Liver (tissue), 9 donors: ENCODE measurements around the gene SGK2. TPM values are rescaled to one million over a fixed set of nuclear protein-coding genes. Genes with fewer than 3 reads are reported as not detected.

Experiments used
- DNase-seq: peaks from one replicate; pipeline ENCODE4 v3.0.0-alpha.2; 2017; ENCODE audit warnings: low spot score
- H3K27ac ChIP-seq, 2 donors: one replicate each; pipeline ENCODE4 v1.7.0; 2013; ENCODE audit warnings: inconsistent platforms in 2 of 2, low read length in 2 of 2, control low read depth in 1 of 2, low read depth in 1 of 2, mild to moderate bottlenecking in 1 of 2
- H3K27me3 ChIP-seq, 4 donors: one replicate each; pipeline versions ENCODE4 v1.6.1 to v1.7.0; 2013; ENCODE audit warnings: low read length in 3 of 4, inconsistent platforms in 1 of 4, mild to moderate bottlenecking in 1 of 4, moderate library complexity in 1 of 4; ENCODE audit not compliant: control insufficient read depth in 4 of 4, insufficient read depth in 4 of 4
- H3K36me3 ChIP-seq, 4 donors: one replicate each; pipeline versions ENCODE4 v1.6.1 to v1.7.0; 2013; ENCODE audit warnings: low read length in 3 of 4, mild to moderate bottlenecking in 3 of 4, low read depth in 1 of 4, moderate library complexity in 1 of 4; ENCODE audit not compliant: control insufficient read depth in 4 of 4, insufficient read depth in 3 of 4
- H3K4me1 ChIP-seq, 4 donors: one replicate each; pipeline versions ENCODE4 v1.6.1 to v1.7.0; 2013; ENCODE audit warnings: low read length in 3 of 4, mild to moderate bottlenecking in 3 of 4, moderate library complexity in 1 of 4; ENCODE audit not compliant: control insufficient read depth in 4 of 4, insufficient read depth in 4 of 4
- H3K4me3 ChIP-seq, 3 donors: one replicate each; pipeline versions ENCODE4 v1.6.1 to v1.7.0; 2013; ENCODE audit warnings: low read length in 3 of 3, control low read depth in 1 of 3, low read depth in 1 of 3, mild to moderate bottlenecking in 1 of 3
- H3K9ac ChIP-seq, 2 donors: one replicate each; pipeline ENCODE4 v1.7.0; 2013; ENCODE audit warnings: low read length in 2 of 2, mild to moderate bottlenecking in 2 of 2, moderate library complexity in 2 of 2, control low read depth in 1 of 2, low read depth in 1 of 2
- H3K9me3 ChIP-seq, 4 donors: one replicate each; pipeline versions ENCODE4 v1.6.1 to v1.7.0; 2013; ENCODE audit warnings: low read length in 3 of 4; ENCODE audit not compliant: control insufficient read depth in 4 of 4
- ATF3 ChIP-seq: IDR thresholded peaks from 2 replicates; pipeline ENCODE4 v1.6.1; 2016; ENCODE audit warnings: antibody characterized with exemption
- EGR1 ChIP-seq, 2 donors: IDR thresholded peaks; 2 replicates each; pipeline ENCODE4 v1.6.1; 2016 to 2018; ENCODE audit warnings: antibody characterized with exemption in 2 of 2, low read depth in 2 of 2
- FOXA1 ChIP-seq: IDR thresholded peaks from 2 replicates; pipeline ENCODE4 v1.6.1; 2016; ENCODE audit warnings: antibody characterized with exemption
- FOXA2 ChIP-seq: IDR thresholded peaks from 2 replicates; pipeline ENCODE4 v1.6.1; 2016; ENCODE audit warnings: antibody characterized with exemption
- GABPA ChIP-seq, 2 donors: IDR thresholded peaks in 1 of 2; conservative IDR thresholded peaks in 1 of 2; 2 replicates each; pipeline ENCODE4 v1.6.1; 2016; ENCODE audit warnings: antibody characterized with exemption in 2 of 2, mild to moderate bottlenecking in 1 of 2, moderate library complexity in 1 of 2
- HNF4A ChIP-seq, 2 donors: conservative IDR thresholded peaks; 2 replicates each; pipeline ENCODE4 v1.6.1; 2016; ENCODE audit warnings: antibody characterized with exemption in 2 of 2, mild to moderate bottlenecking in 2 of 2
- HNF4G ChIP-seq: IDR thresholded peaks from 2 replicates; pipeline ENCODE4 v1.6.1; 2016; ENCODE audit warnings: antibody characterized with exemption
- JUND ChIP-seq, 2 donors: IDR thresholded peaks; 2 replicates each; pipeline ENCODE4 v1.6.1; 2016; ENCODE audit warnings: antibody characterized with exemption in 2 of 2
- MAX ChIP-seq: IDR thresholded peaks from 2 replicates; pipeline ENCODE4 v1.6.1; 2016; ENCODE audit warnings: antibody characterized with exemption
- NR2F2 ChIP-seq: IDR thresholded peaks from 2 replicates; pipeline ENCODE4 v1.6.1; 2016; ENCODE audit warnings: antibody characterized with exemption
- RAD21 ChIP-seq, 2 donors: IDR thresholded peaks; 2 replicates each; pipeline ENCODE4 v1.6.1; 2016; ENCODE audit warnings: antibody characterized with exemption in 2 of 2, mild to moderate bottlenecking in 2 of 2
- RXRA ChIP-seq, 2 donors: IDR thresholded peaks; 2 replicates each; pipeline ENCODE4 v1.6.1; 2017 to 2018; ENCODE audit warnings: antibody characterized with exemption in 2 of 2, mild to moderate bottlenecking in 1 of 2
- SP1 ChIP-seq: IDR thresholded peaks from 2 replicates; pipeline ENCODE4 v1.6.1; 2018; ENCODE audit warnings: antibody characterized with exemption, mild to moderate bottlenecking
- TAF1 ChIP-seq: conservative IDR thresholded peaks from 2 replicates; pipeline ENCODE4 v1.6.1; 2016; ENCODE audit warnings: antibody characterized with exemption, mild to moderate bottlenecking
- YY1 ChIP-seq: IDR thresholded peaks from 2 replicates; pipeline ENCODE4 v1.6.1; 2016; ENCODE audit warnings: antibody characterized with exemption, mild to moderate bottlenecking
- ZBTB33 ChIP-seq: IDR thresholded peaks from 2 replicates; pipeline ENCODE4 v1.6.1; 2016; ENCODE audit warnings: antibody characterized with exemption
- WGBS: extraction: QIAGEN DNeasy Blood & Tissue Kit; methylation state at CpG from one replicate; pipeline ENCODE4 v1.1.7; 2013; 5-methylcytosine and 5-hydroxymethylcytosine counted together
- polyA plus RNA-seq, 2 donors: library from polyadenylated mRNA; stranded (reverse) in 1 of 2; unstranded in 1 of 2; fragments of 200-250 nt in 1 of 2; fragments of >200 nt in 1 of 2; fragmentation: Nextera tagmentation in 1 of 2; extraction: Ambion mirVana in 1 of 2; gene quantifications; one replicate each; pipeline versions ENCODE4 v1.2.1 to v1.2.3, GENCODE V29; 2013 to 2015
- total RNA-seq, 2 donors: library from RNA; depleted of rRNA; stranded (reverse); fragments of >200 nt; gene quantifications; one replicate each; pipeline ENCODE4 v1.2.3, GENCODE V29; 2014
- TF ChIP-seq, protein P1 (sequence below): fragments of 150-350 bp; IDR thresholded peaks from 2 replicates; pipeline ENCODE4 v1.5.1; 2017; ENCODE audit warnings: improper control_type of control experiment, low read depth, low read length; ENCODE audit not compliant: missing input control
- TF ChIP-seq, protein P2 (sequence below): IDR thresholded peaks from 2 replicates; pipeline ENCODE4 v1.6.1; 2016; ENCODE audit warnings: antibody characterized with exemption, mild to moderate bottlenecking
- donor health status: healthy.
- donor health status: healthy.
- donor health status: healthy.
- donor health status: healthy.
- donor health status: healthy.

The SGK2 gene
- total and polyA plus RNA-seq, 4 donors, result 22.9 to 253 (median 60.3) TPM

GRCh38 chr20:43603124-43603523 is 44.3 kb downstream of the SGK2 start:
- Histone ChIP-seq H3K4me3 (no peak overlapping the region), H3K9ac (no peak overlapping the region), H3K27me3 (no peaks in the 10 kb centered on the region), H3K27ac (no peak overlapping the region), H3K36me3 (peaks cover 3 to 17% (median 11%) of the 10 kb centered on the region in 4 donors), H3K9me3 (no peaks in the 10 kb centered on the region), H3K4me1 (no peaks in the 10 kb centered on the region)
- 88% methylated on average over 1 of the region's 1 CpG for WGBS
- DNase-seq, result no peak
- TF ChIP-seq YY1 (no peak), FOXA1 (no peak), NR2F2 (no peak), RAD21 (IDR thresholded peaks at IDR 0.05) (no peak), RXRA (IDR thresholded peaks at IDR 0.05) (no peak), TAF1 (no peak), ZBTB33 (no peak), JUND (IDR thresholded peaks at IDR 0.05) (no peak), EGR1 (IDR thresholded peaks at IDR 0.05; ENCODE audit: low read depth in 2 of 2) (no peak), HNF4G (no peak), MAX (no peak), ATF3 (no peak), GABPA (IDR thresholded peaks at IDR 0.05 in 1 of 2, conservative IDR thresholded peaks at IDR 0.05 in 1 of 2) (no peak), SP1 (no peak), FOXA2 (no peak), HNF4A (conservative IDR thresholded peaks at IDR 0.05) (no peak)
- TF ChIP-seq, protein P1, sequence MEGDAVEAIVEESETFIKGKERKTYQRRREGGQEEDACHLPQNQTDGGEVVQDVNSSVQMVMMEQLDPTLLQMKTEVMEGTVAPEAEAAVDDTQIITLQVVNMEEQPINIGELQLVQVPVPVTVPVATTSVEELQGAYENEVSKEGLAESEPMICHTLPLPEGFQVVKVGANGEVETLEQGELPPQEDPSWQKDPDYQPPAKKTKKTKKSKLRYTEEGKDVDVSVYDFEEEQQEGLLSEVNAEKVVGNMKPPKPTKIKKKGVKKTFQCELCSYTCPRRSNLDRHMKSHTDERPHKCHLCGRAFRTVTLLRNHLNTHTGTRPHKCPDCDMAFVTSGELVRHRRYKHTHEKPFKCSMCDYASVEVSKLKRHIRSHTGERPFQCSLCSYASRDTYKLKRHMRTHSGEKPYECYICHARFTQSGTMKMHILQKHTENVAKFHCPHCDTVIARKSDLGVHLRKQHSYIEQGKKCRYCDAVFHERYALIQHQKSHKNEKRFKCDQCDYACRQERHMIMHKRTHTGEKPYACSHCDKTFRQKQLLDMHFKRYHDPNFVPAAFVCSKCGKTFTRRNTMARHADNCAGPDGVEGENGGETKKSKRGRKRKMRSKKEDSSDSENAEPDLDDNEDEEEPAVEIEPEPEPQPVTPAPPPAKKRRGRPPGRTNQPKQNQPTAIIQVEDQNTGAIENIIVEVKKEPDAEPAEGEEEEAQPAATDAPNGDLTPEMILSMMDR, result no peak
- TF ChIP-seq, protein P2, sequence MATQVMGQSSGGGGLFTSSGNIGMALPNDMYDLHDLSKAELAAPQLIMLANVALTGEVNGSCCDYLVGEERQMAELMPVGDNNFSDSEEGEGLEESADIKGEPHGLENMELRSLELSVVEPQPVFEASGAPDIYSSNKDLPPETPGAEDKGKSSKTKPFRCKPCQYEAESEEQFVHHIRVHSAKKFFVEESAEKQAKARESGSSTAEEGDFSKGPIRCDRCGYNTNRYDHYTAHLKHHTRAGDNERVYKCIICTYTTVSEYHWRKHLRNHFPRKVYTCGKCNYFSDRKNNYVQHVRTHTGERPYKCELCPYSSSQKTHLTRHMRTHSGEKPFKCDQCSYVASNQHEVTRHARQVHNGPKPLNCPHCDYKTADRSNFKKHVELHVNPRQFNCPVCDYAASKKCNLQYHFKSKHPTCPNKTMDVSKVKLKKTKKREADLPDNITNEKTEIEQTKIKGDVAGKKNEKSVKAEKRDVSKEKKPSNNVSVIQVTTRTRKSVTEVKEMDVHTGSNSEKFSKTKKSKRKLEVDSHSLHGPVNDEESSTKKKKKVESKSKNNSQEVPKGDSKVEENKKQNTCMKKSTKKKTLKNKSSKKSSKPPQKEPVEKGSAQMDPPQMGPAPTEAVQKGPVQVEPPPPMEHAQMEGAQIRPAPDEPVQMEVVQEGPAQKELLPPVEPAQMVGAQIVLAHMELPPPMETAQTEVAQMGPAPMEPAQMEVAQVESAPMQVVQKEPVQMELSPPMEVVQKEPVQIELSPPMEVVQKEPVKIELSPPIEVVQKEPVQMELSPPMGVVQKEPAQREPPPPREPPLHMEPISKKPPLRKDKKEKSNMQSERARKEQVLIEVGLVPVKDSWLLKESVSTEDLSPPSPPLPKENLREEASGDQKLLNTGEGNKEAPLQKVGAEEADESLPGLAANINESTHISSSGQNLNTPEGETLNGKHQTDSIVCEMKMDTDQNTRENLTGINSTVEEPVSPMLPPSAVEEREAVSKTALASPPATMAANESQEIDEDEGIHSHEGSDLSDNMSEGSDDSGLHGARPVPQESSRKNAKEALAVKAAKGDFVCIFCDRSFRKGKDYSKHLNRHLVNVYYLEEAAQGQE, result no peak
